Astrocyte (in vitro differentiated cells and primary cell): ENCODE measurements around the gene TAGLN2. TPM values are rescaled to one million over a fixed set of nuclear protein-coding genes. Genes with fewer than 3 reads are reported as not detected.

Experiments used
- DNase-seq: peaks from one replicate; pipeline ENCODE4 v3.0.0-alpha.2; 2010; ENCODE audit warnings: low read depth
- FAIRE-seq: peaks from 2 replicates; lab custom pipeline; 2011; peaks lifted over from hg19 to GRCh38; lab: Jason Lieb, UNC
- H2AFZ ChIP-seq: 2 replicates; pipeline ENCODE4 v1.6.0; 2012; ENCODE audit warnings: low read depth, low read length, inconsistent platforms
- H3K27ac ChIP-seq: 2 replicates; pipeline ENCODE4 v1.5.1; 2011; ENCODE audit warnings: low read depth, low read length, inconsistent platforms
- H3K27me3 ChIP-seq: 2 replicates; pipeline ENCODE4 v1.6.0; 2011; ENCODE audit warnings: low read length, inconsistent platforms; ENCODE audit not compliant: insufficient read depth
- H3K36me3 ChIP-seq: 2 replicates; pipeline ENCODE4 v1.5.1; 2011; ENCODE audit warnings: low read length, inconsistent platforms; ENCODE audit not compliant: insufficient read depth
- H3K4me1 ChIP-seq: 2 replicates; pipeline ENCODE4 v1.5.1; 2011; ENCODE audit warnings: low read length, inconsistent platforms; ENCODE audit not compliant: insufficient read depth
- H3K4me2 ChIP-seq: 2 replicates; pipeline ENCODE4 v1.6.0; 2012; ENCODE audit warnings: low read length, inconsistent platforms
- H3K4me3 ChIP-seq: 2 replicates; pipeline ENCODE4 v1.5.1; 2011; ENCODE audit warnings: low read depth, mild to moderate bottlenecking, low read length, inconsistent platforms; ENCODE audit not compliant: insufficient read depth
- H3K79me2 ChIP-seq: 2 replicates; pipeline ENCODE4 v1.6.0; 2012; ENCODE audit warnings: mild to moderate bottlenecking, low read length, inconsistent platforms; ENCODE audit not compliant: insufficient read depth
- H3K9ac ChIP-seq: 2 replicates; pipeline ENCODE4 v1.6.0; 2012; ENCODE audit warnings: mild to moderate bottlenecking, low read length, inconsistent platforms
- H3K9me3 ChIP-seq: 2 replicates; pipeline ENCODE4 v1.5.1; 2012; ENCODE audit warnings: low read depth, mild to moderate bottlenecking, low read length, inconsistent platforms; ENCODE audit not compliant: insufficient read depth
- H4K20me1 ChIP-seq: 2 replicates; pipeline ENCODE4 v1.6.0; 2012; ENCODE audit warnings: low read length, inconsistent platforms; ENCODE audit not compliant: insufficient read depth
- H3K27ac Mint-ChIP-seq: one replicate; pipeline ENCODE4 v1.8.0; 2021; ENCODE audit warnings: mild to moderate bottlenecking, mixed read lengths; ENCODE audit not compliant: unreplicated experiment
- H3K27me3 Mint-ChIP-seq: one replicate; pipeline ENCODE4 v1.8.0; 2021; ENCODE audit warnings: low read depth, mixed read lengths; ENCODE audit not compliant: unreplicated experiment
- H3K36me3 Mint-ChIP-seq: one replicate; pipeline ENCODE4 v1.8.0; 2021; ENCODE audit warnings: low read depth, mixed read lengths; ENCODE audit not compliant: unreplicated experiment
- H3K4me1 Mint-ChIP-seq: one replicate; pipeline ENCODE4 v1.8.0; 2021; ENCODE audit warnings: low read depth, mixed read lengths; ENCODE audit not compliant: unreplicated experiment
- H3K4me3 Mint-ChIP-seq: one replicate; pipeline ENCODE4 v1.8.0; 2021; ENCODE audit warnings: mild to moderate bottlenecking, moderate library complexity, mixed read lengths; ENCODE audit not compliant: unreplicated experiment
- H3K9me3 Mint-ChIP-seq: one replicate; pipeline ENCODE4 v1.8.0; 2021; ENCODE audit warnings: mild to moderate bottlenecking, mixed read lengths; ENCODE audit not compliant: unreplicated experiment
- CTCF ChIP-seq: IDR thresholded peaks from 2 replicates; pipeline ENCODE4 v1.5.1; 2011; ENCODE audit warnings: low read depth, mild to moderate bottlenecking, inconsistent platforms, low read length, moderate library complexity; ENCODE audit not compliant: insufficient read depth
- EZH2 ChIP-seq: IDR thresholded peaks from 2 replicates; pipeline ENCODE4 v1.6.1; 2012; ENCODE audit warnings: mild to moderate bottlenecking, low read length, inconsistent platforms; ENCODE audit not compliant: insufficient read depth
- microRNA-seq: library from miRNA; unstranded; fragments of <30 nt; microRNA quantifications from one replicate; pipeline ENCODE4 v1.2.0, GENCODE V29; 2020
- total RNA-seq: library from RNA; stranded (reverse); gene quantifications from 2 replicates; pipeline ENCODE4 v1.2.1, GENCODE V29; 2021

The TAGLN2 gene
- total RNA-seq, 1 donor from 2014 or later = 688 TPM

GRCh38 chr1:159869607-159870006 is 55.7 kb downstream of the TAGLN2 start:
- H3K27ac ChIP-seq = no peak overlapping the region
- peaks cover 14% of the 10 kb centered on the region for H3K4me1 ChIP-seq
- H3K9me3 Mint-ChIP-seq = peaks cover 2% of the 10 kb centered on the region
- H3K4me3 ChIP-seq = no peak overlapping the region
- TF ChIP-seq EZH2 (no peak), CTCF (no peak)
- H3K9me3 ChIP-seq = no peaks in the 10 kb centered on the region
- no peak overlapping the region for H3K4me3 Mint-ChIP-seq
- DNase-seq (no peak), FAIRE-seq (no peak)
- H3K9ac ChIP-seq = no peak overlapping the region
- peaks cover 4% of the 10 kb centered on the region for H3K27me3 Mint-ChIP-seq
- peak overlapping the region; percentile 59 for H3K27ac Mint-ChIP-seq
- H3K4me2 ChIP-seq = peak overlapping the region; percentile 63
- peaks cover 51% of the 10 kb centered on the region for H3K4me1 Mint-ChIP-seq
- H4K20me1 ChIP-seq = no peaks in the 10 kb centered on the region
- H3K36me3 ChIP-seq = no peaks in the 10 kb centered on the region
- no peaks in the 10 kb centered on the region for H3K79me2 ChIP-seq
- no peaks in the 10 kb centered on the region for H3K27me3 ChIP-seq
- H3K36me3 Mint-ChIP-seq = peaks cover 14% of the 10 kb centered on the region
- H2AFZ ChIP-seq = no peak overlapping the region

- Histone ChIP-seq H3K9me3 (no peaks in the 10 kb centered on the region), H4K20me1 (no peaks in the 10 kb centered on the region), H2AFZ (no peak overlapping the region), H3K27ac (no peak overlapping the region), H3K27me3 (no peaks in the 10 kb centered on the region), H3K9ac (peak overlapping the region; percentile 4), H3K36me3 (no peaks in the 10 kb centered on the region), H3K4me1 (peaks cover 14% of the 10 kb centered on the region), H3K4me3 (no peak overlapping the region), H3K79me2 (no peaks in the 10 kb centered on the region), H3K4me2 (peak overlapping the region; percentile 63)
- FAIRE-seq (no peak), DNase-seq (peak; percentile 76)
- Mint-ChIP-seq H3K27ac (peak overlapping the region; percentile 77), H3K9me3 (peaks cover 2% of the 10 kb centered on the region), H3K27me3 (peaks cover 5% of the 10 kb centered on the region), H3K4me3 (peak overlapping the region; percentile 54), H3K36me3 (peaks cover 14% of the 10 kb centered on the region), H3K4me1 (peaks cover 49% of the 10 kb centered on the region)
- TF ChIP-seq EZH2 = no peak
- TF ChIP-seq CTCF = no peak
Measured at GRCh38 chr1:159869173-159869572, 56.1 kb downstream of the TAGLN2 start.

GRCh38 chr1:159868766-159869165 is 56.5 kb downstream of the TAGLN2 start:
- H3K9me3 Mint-ChIP-seq = peaks cover 2% of the 10 kb centered on the region
- DNase-seq = no peak
- H3K9ac ChIP-seq = peak overlapping the region; percentile 4
- H3K4me3 ChIP-seq = no peak overlapping the region
- no peak overlapping the region for H2AFZ ChIP-seq
- no peaks in the 10 kb centered on the region for H3K9me3 ChIP-seq
- no peaks in the 10 kb centered on the region for H4K20me1 ChIP-seq
- peaks cover 48% of the 10 kb centered on the region for H3K4me1 Mint-ChIP-seq
- no peak overlapping the region for H3K27ac ChIP-seq
- H3K4me1 ChIP-seq = peaks cover 14% of the 10 kb centered on the region
- H3K4me3 Mint-ChIP-seq = peak overlapping the region; percentile 54
- peaks cover 7% of the 10 kb centered on the region for H3K27me3 Mint-ChIP-seq
- peak overlapping the region; percentile 77 for H3K27ac Mint-ChIP-seq
- peak overlapping the region; percentile 63 for H3K4me2 ChIP-seq
- H3K36me3 ChIP-seq = no peaks in the 10 kb centered on the region
- H3K27me3 ChIP-seq = no peaks in the 10 kb centered on the region
- TF ChIP-seq CTCF (no peak), EZH2 (no peak)
- H3K79me2 ChIP-seq = no peaks in the 10 kb centered on the region
- peaks cover 14% of the 10 kb centered on the region for H3K36me3 Mint-ChIP-seq
- FAIRE-seq = no peak

Small RNA genes within 50 kb of the gene (microRNA-seq; reads per million reads assigned to microRNA genes)
- gene MIR4259 = not detected

Other genes starting within 250 kb of the TAGLN2 start
- gene CRP, start 210.9 kb downstream of the TAGLN2 start, total RNA-seq = not detected in 2 replicates
- 30.1 and 33.0 TPM in 2 replicates for gene DUSP23, start 144.5 kb downstream of the TAGLN2 start, total RNA-seq
- gene FCRL6, start 123.1 kb downstream of the TAGLN2 start, total RNA-seq = not detected in 2 replicates
- 1.7 and 3.6 TPM in 2 replicates for gene SLAMF8, start 98.6 kb downstream of the TAGLN2 start, total RNA-seq
- not detected in 2 replicates for gene VSIG8, start 62.9 kb downstream of the TAGLN2 start, total RNA-seq
- gene CFAP45, start 25.3 kb downstream of the TAGLN2 start, total RNA-seq = 3.2 and 4.3 TPM in 2 replicates
- gene IGSF9, start 20.1 kb upstream of the TAGLN2 start, total RNA-seq = 0.89 and 2.1 TPM in 2 replicates
- 0.43 TPM in 1 of 2 replicates, not detected in the other for gene SLAMF9, start 28.7 kb upstream of the TAGLN2 start, total RNA-seq
- 7.0 and 7.8 TPM in 2 replicates for gene PIGM, start 106.5 kb upstream of the TAGLN2 start, total RNA-seq
- gene KCNJ10, start 144.7 kb upstream of the TAGLN2 start, total RNA-seq = 0.27 and 0.29 TPM in 2 replicates
- gene KCNJ9, start 156.0 kb upstream of the TAGLN2 start, total RNA-seq = not detected in 2 replicates
- gene IGSF8, start 173.1 kb upstream of the TAGLN2 start, total RNA-seq = 42.8 and 45.8 TPM in 2 replicates
- 2.5 and 3.5 TPM in 2 replicates for gene ATP1A2, start 190.3 kb upstream of the TAGLN2 start, total RNA-seq
- not detected in 2 replicates for gene ATP1A4, start 226.1 kb upstream of the TAGLN2 start, total RNA-seq